RKO (cell line): ENCODE measurements around the gene FXN.
"Not testable (repeated sequence)": the region's sequence is repeated elsewhere in the genome, so short reads cannot be mapped to it uniquely, and the experiment has no call there.

Experiments
- DNase-seq: peaks from one replicate; pipeline ENCODE4 v3.0.0-alpha.2; 2016; ENCODE audit warnings: low spot score

The FXN gene

DNA sequence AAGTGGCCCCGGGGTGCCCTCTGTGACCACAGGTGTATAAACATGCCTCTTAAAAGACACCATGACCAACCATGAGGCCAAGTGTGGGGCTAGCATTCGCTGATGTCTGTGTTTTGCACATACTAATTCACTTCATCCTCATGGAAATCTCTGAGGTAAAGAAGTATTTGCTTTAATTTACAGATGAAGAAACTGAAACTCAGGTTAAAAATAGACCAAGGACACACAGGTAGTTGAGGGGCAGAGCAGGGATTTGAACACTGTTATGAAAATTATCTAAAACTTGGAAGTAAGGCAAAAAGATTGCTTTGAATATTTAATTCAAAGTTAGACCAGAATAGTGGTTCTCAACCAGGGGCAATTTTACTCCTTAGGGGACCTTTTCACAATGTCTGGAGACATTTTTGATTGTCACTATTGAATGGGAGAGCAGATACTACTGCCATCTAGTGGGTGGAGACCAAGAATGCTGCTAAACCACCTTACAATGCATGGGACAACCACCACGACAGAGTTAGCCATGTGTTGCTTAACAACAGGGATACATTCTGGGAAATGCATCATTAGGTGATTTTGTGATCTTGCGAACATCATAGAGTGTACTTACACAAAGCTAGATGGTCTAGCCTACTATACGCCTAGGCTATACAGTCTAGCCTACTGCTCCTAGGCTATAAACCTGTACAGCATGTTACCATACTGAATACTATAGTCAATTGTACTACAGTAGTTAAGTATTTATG lies 8.0 kb upstream of the FXN start:
- DNase-seq, result peak; percentile 75

- no peak for DNase-seq
These were observed 6.8 kb upstream of the FXN start for GRCh38 chr9:69028754-69029153.

- no peak for DNase-seq
These were observed 6.0 kb upstream of the FXN start for GRCh38 chr9:69029535-69029934.

GRCh38 chr9:69030851-69031645 lies 4.5 kb upstream of the FXN start:
- peak; percentile 38 for DNase-seq

DNA sequence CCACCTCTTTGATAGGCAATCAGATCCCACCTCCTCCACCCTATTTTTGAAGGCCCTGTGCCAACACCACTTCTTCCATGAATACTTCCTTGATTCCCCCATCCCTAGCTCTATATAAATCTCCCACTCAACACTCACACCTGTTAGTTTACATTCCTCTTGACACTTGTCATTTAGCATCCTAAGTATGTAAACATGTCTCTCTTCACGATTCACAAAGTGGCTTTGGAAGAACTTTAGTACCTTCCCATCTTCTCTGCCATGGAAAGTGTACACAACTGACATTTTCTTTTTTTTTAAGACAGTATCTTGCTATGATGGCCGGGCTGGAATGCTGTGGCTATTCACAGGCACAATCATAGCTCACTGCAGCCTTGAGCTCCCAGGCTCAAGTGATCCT lies 1.5 kb upstream of the FXN start:
- no peak for DNase-seq

GRCh38 chr9:69036309-69036708 lies 757 bp downstream of the FXN start:
- DNase-seq, result peak; percentile 61

- peak; percentile 30 for DNase-seq
These were observed 1.2 kb downstream of the FXN start for GRCh38 chr9:69036799-69037198.

DNA sequence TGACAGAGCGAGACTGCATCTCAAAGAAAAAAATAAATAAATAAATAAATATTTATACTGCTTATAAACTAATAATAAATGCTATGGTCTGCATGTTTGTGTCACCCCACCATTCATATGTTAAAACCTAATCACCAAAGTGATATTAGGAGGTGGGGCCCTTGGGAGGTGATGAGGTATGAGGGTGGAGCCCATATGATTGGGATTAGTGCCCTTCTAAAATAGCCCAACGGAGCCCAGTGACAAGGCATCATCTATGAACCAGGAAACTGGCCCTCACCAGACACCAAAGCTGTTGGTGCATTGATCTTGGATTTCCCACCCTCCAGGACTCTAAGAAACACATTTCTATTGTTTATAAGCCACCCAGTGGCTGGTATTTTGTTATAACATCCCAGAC lies 5.1 kb downstream of the FXN start:
- DNase-seq, result no peak

- DNase-seq, result no peak
These were observed 9.0 kb downstream of the FXN start for GRCh38 chr9:69044240-69045219.

GRCh38 chr9:69045821-69046220 lies 10.3 kb downstream of the FXN start:
- no peak for DNase-seq

DNA sequence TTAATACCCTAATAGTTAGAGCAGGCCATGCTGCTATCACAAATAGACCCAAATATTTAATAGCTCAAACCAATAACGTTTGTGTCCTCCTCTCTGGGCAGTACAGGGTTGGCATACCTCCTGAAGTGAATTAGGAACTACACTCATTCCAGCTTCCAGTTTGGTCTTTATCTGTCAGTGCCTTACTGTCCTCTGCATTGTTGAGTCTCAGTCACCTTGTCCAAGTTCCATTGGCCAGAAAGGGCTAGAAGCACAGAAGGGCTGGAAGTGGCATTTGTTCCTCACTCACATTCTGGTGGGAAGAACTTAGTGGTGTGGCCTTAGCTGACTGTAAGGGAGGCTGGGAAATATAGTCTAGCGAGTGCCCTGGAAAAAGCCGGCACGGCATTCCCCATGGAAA lies 11.2 kb downstream of the FXN start:
- DNase-seq, result no peak

DNA sequence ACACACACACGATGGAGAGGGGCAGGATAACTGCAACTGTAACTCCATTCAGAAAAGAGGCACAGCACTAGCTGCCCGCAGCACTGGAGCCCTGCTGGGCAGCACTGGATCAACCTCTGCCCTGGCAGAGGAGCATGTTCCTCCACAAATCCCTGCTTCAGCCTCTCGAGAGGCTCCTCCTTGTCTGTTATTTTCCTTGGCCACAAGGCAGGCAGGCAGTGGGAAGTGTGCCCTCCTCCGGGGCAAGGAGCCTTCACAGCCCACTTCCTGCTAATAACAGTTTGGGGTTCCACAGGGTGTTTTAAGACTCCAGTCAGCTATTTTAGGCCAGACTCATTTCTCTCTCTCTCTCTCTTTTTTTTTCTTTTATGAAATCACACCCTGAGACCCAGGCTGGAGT lies 11.8 kb downstream of the FXN start:
- no peak for DNase-seq

DNA sequence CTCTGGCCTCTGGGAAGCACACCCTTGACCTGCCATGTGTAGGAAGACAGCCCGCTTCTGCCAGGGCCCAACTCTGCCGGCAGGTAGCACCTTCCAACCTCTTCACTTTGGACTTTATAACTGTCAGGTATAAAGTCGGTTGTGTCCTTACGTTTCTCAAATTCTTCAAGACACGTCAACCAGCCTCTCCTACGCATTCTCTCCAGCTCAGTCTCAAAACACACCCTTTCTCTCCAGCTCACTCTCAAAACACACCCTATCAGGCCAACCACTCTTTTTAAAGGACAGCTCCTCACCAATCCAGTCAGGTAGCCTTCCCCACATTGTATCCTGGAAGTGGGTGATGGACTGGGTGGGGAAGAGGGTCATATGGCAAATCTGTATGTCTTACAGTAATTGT lies 13.5 kb downstream of the FXN start:
- DNase-seq, result no peak

- not testable (repeated sequence) for DNase-seq
These were observed 15.4 kb downstream of the FXN start for GRCh38 chr9:69050936-69051335.

- no peak for DNase-seq
These were observed 19.4 kb downstream of the FXN start for GRCh38 chr9:69054989-69055388.

- no peak for DNase-seq
These were observed 20.8 kb downstream of the FXN start for GRCh38 chr9:69056191-69056815.

GRCh38 chr9:69058101-69058500 lies 22.5 kb downstream of the FXN start:
- DNase-seq, result no peak

GRCh38 chr9:69060766-69061165 lies 25.2 kb downstream of the FXN start:
- no peak for DNase-seq

DNA sequence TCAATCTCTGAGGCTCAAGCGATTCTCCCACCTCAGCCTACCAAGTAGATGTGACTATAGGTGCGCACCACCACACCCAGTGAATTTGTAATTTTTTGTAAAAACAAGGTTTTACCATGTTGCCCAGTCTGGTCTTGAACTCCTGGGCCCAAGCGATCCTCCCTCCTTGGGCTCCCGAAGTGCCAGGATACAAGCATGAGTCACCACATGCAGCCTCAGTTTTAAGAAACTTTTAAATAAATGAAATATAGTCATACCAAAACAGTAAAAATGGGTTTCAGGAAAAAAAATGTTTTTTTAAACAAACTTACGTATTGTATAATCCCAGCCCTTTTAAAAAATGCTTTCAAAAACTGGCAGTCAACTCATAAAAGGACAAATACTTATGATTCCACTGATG lies 26.6 kb downstream of the FXN start:
- no peak for DNase-seq

GRCh38 chr9:69063839-69064238 lies 28.3 kb downstream of the FXN start:
- DNase-seq, result no peak

DNA sequence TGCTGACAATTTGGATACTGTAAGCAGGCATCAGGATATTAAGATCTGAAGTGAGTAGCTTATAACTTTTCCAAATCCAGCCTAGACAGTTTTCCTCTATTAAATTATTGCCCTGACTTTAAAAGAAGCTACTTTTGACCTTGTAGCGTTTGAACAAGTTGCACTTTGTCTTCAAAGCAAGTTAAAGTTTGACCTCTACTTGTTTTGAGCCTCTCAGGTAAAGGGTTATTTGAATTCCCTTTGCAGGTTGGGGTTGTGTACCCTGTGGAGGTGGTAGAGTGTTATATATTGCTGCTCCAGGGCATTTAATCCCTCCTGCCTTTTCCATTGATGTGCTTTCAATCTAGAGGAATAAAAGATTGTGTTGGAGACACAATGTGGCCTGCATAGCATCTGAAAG lies 30.1 kb downstream of the FXN start:
- DNase-seq, result no peak

DNA sequence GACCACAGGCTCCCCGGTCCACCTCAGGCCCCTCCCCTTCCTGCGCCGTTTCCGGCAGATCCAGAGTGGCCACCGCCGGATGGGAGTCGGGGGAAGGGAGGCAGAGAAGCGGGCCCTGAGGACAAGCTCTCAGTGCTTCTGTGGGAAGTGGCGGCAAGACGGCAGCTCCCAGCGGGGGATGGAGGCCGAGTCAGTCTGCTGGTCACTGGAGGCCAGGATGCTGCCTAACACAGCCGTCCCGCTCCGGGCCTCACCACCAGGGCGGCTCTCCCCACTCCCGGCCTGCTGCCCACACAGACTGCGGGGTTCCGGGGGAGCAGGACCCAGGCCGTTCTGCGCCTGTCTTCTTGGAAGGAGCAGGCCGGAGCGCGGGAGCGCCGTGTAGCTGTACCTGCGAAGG lies 31.4 kb downstream of the FXN start:
- DNase-seq, result no peak
